Embryonic facial prominence (tissue), 1 donor: ENCODE data around the gene ZCCHC8.

Experiments used
- DNase-seq: peaks from one replicate; pipeline ENCODE4 v3.0.0-alpha.2; 2016; ENCODE audit errors: extremely low spot score

ZCCHC8 gene

DNA sequence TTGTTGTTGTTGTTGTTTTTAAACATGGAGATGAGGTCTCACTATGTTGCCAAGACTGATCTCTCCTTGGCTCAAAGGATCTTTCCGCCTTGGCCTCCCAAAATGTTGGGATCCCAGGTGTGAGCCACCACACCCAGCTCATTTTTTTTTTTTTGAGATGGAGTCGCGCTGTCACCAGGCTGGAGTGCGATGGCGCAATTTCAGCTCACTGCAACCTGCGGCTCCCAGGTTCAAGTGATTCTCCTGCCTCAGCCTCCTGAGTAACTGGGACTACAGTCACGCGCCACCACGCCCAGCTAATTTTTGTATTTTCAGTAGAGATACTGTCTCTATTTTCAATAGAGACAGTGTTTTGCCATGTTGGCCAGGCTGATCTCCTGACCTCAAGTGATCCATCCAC lies 73.3 kb downstream of the ZCCHC8 start:
- no peak for DNase-seq

DNA sequence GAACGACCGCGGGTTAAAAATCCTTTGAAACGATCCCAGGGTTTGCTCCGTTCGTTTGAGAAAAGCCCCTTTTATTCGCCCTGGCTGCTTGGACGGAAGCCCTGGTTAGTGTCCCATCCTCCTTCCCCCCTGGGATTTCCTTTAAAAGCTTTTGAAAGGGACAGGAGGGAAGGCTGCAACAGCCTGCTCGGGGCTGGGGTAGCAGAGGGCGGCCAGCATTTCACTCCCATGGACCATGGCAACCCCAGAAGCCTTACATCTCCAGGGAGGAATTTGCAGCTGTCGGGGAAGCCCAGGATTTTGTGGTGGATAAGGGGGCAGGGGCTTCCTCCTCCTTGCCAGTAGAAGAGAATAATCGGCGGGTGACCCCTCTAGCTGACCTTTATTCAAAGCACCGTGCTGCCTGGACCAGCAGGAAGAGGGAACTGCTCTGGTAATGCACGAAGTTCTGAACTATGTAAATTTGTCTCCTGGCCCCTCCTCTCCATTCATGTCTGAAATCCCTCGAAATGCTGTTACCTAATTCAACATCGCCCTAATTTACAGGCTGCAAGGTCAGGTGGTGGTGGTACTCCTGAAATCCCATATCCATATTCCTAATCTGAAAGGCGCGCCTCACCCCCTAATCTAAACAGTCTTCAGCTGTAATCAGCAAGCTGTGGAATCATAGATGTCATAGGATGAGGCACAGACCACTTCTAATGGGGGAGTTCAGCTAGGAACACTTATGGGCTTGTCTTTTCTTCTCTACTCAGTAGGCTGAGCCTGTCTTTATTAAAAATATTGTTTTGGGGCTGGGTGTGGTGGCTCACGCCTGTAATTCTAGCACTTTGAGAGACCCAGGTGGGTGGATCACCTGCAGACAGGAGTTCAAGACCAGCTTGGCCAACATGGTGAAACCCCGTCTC lies 77.2 kb downstream of the ZCCHC8 start:
- DNase-seq, result no peak

DNA sequence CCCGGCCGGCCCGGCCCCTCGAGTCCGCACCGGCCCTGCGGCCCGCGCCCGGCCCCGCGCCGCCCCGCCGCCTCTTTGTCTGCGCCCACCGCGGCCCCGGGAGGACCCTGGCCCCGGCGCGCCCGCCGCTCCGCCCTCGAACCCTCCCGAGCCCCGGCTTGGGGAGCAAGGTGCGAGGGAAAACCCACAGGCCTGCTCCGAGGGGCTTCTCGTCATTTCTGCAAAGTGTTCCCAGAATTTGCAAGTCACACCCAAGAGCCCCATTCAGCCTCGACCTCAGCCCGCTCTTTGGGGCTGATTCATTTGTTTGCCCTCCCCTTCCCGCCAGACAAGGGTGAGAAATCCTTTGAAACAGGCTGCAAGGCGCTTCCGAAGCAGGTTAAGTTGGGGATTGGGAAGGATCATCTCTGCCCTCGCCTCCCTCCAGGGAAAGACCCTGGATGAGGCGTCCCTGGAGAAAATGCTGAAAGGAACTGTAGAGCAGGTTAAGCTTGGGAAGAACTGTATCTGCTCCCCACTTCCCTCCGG lies 77.9 kb downstream of the ZCCHC8 start:
- no peak for DNase-seq

DNA sequence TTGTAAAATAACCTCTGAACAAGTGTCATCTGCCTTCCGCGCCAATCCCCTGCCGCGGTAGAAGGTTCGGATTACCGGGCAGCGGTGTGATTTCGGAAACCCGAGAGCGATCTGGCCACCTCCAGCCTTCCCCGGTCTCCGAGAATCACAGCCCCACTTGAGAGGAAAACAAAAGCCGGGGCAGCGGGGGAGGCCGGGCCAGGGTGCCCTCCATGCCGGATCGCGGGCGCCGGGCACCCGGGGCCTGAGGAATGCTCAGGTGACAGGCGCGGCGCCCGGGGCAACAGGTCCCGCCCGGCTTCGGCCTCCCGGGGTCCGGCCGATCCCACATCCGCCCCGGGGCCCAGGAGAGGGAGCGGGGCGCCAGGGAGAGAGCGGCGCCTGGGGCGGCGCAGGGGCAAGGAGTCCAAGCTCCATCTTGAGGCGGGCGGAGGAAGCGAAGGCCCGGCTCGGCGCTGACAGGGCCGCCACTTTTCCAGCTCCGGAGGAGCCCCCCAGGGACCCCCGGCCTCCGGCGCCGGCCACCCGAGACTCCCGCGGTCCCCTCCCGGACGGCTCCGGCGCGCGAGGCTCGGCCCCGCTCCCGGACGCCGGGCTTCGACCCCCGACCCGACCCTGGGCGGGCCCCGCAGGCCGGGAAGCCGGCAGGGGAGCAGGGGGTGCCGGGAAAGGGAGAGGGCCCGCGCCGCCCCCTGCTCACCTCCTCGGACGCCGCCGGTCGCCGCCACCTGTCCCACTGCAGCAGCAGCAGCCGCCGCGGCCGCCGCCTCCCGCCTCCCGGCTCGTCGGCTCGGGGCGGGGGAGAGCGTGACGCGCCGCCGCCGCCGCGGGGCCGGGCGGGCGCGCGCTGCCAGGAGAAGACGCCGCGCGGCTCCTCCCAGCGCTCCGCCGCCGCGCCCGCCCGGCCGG lies 78.7 kb downstream of the ZCCHC8 start, which contains the start of gene CLIP1:
Gene CLIP1 (minus strand): TSS at position 849 of the 909 bp plus-strand sequence. CDS start 42,217 bp downstream, outside the sequence.
- peak; percentile 51 for DNase-seq
